Ishikawa (cell line): ENCODE data around the gene GDF10.

Experiments used
- CREB1 ChIP-seq: IDR thresholded peaks from 2 replicates; pipeline ENCODE4 v1.6.1; 2012; ENCODE audit warnings: low read depth
- EGR1 ChIP-seq: IDR thresholded peaks from 2 replicates; pipeline ENCODE4 v1.6.1; 2012
- EP300 ChIP-seq: IDR thresholded peaks from 2 replicates; pipeline ENCODE4 v1.6.1; 2012; ENCODE audit warnings: borderline replicate concordance
- NFIC ChIP-seq: IDR thresholded peaks from 2 replicates; pipeline ENCODE4 v1.6.1; 2012
- TCF12 ChIP-seq: IDR thresholded peaks from 2 replicates; pipeline ENCODE4 v1.6.1; 2012; ENCODE audit warnings: low read depth
- ZBTB7A ChIP-seq: IDR thresholded peaks from 2 replicates; pipeline ENCODE4 v1.6.1; 2012; ENCODE audit warnings: low read depth
- TF ChIP-seq, protein P1 (sequence below): IDR thresholded peaks from 2 replicates; pipeline ENCODE4 v1.6.1; 2012
- TF ChIP-seq, protein P2 (sequence below): IDR thresholded peaks from 2 replicates; pipeline ENCODE4 v1.6.1; 2012; ENCODE audit warnings: low read depth, mild to moderate bottlenecking

DNA sequence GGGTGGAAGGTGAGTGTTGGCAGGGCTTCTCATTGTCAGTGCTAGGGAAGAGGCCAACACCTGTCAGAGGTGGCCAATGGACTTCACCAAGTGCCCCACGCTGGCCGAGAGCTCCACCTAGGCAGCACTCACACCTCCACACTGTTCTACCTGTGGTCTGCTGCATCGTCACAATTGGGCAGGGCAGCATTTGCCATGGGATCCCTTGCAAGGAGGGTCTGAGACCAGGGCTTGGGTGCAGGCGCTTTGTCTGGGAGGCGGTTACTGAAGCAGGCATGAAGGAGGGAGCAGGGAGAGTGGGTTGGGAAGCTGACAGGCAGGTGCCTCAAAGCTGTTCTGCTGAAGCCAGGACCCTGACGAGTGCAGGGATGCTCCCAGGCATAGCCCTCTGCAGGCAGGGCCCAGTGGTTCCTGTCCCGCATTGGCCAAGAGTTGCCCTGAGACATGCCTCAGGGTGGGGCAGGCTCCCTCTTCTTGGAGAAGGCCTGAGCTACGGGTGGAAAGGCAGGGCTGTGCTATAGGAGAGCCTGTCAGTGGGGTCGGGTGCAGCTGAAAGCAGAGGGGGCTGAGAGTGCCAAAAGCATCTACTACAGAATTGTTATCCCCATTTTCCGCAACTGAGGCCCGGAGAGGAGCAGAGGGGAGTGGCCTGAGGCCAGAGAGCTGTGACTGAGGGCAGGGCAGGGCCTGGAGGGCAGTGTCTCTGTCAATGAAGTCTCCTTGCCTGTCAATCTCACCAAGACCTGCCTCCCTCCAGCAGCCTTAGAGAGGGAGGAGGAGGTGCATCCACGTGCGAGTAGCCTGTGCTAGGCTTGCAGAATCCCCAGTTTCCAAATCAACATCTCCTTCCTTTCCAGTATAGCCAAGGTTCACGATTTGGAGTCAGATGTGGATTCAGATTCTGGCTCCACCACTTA lies 52.2 kb downstream of the GDF10 start:
- TF ChIP-seq, protein P1, sequence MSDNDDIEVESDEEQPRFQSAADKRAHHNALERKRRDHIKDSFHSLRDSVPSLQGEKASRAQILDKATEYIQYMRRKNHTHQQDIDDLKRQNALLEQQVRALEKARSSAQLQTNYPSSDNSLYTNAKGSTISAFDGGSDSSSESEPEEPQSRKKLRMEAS = no peak
- no peak for TF ChIP-seq TCF12
- no peak for TF ChIP-seq EP300
- no peak for TF ChIP-seq EGR1
- no peak for TF ChIP-seq CREB1
- no peak for TF ChIP-seq ZBTB7A
- TF ChIP-seq NFIC = no peak
- TF ChIP-seq, protein P2, sequence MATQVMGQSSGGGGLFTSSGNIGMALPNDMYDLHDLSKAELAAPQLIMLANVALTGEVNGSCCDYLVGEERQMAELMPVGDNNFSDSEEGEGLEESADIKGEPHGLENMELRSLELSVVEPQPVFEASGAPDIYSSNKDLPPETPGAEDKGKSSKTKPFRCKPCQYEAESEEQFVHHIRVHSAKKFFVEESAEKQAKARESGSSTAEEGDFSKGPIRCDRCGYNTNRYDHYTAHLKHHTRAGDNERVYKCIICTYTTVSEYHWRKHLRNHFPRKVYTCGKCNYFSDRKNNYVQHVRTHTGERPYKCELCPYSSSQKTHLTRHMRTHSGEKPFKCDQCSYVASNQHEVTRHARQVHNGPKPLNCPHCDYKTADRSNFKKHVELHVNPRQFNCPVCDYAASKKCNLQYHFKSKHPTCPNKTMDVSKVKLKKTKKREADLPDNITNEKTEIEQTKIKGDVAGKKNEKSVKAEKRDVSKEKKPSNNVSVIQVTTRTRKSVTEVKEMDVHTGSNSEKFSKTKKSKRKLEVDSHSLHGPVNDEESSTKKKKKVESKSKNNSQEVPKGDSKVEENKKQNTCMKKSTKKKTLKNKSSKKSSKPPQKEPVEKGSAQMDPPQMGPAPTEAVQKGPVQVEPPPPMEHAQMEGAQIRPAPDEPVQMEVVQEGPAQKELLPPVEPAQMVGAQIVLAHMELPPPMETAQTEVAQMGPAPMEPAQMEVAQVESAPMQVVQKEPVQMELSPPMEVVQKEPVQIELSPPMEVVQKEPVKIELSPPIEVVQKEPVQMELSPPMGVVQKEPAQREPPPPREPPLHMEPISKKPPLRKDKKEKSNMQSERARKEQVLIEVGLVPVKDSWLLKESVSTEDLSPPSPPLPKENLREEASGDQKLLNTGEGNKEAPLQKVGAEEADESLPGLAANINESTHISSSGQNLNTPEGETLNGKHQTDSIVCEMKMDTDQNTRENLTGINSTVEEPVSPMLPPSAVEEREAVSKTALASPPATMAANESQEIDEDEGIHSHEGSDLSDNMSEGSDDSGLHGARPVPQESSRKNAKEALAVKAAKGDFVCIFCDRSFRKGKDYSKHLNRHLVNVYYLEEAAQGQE = no peak
